Islet precursor cell (in vitro differentiated cells): ENCODE data around the gene CBLN3.
"Not testable (repeated sequence)": the region's sequence is repeated elsewhere in the genome, so short reads cannot be mapped to it uniquely, and the experiment has no call there.

Source experiments
- DNase-seq: peaks from one replicate; pipeline ENCODE4 v3.0.0-alpha.2; 2018

CBLN3 gene

DNA sequence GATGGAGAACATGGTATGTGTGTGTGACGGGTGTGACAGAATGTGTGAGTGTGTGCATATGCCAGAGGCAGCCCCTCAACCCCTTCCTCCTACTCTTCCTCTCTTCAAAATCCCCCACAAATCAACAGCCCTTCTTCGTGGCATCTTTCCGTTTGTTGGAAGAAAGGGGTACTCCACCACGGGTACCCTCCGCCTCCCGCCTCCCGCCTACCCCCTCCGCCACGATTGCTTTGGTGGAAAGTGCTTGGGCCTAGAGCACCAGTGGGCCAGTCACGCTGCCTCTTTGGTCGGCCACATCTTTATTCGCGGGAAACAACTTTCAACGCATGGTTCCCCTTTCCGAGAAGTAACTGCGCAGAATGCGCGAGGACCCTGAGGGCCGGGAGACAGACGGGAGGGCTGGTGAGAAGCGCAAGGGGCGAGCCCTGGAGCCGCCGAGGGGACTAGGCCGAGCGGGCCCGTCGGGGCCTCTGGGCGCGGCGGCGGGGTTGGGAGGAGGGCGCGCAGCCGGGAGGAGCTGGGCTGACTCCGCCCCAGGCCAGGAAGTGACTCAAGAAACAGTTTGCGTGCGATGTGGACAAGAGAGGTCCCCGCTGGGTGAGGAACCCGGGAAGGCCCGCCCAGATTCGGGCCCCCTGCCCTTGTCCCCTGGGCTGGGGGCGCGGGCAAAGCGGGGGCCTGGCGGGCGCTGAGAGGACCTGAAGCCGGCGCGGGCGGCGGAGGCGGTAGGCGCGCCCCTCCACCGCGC lies at the start of gene CBLN3, which contains the start of gene KHNYN:
TSS of gene CBLN3 (minus strand) at position 274 of the 748 bp plus-strand sequence. CDS start 614 bp downstream, outside the sequence.
TSS of gene KHNYN (plus strand) at position 560 of the 748 bp plus-strand sequence. CDS start 777 bp downstream, outside the sequence.
- DNase-seq, result peak; percentile 94

GRCh38 chr14:24475261-24475660 lies 45.8 kb upstream of the CBLN3 start:
- no peak for DNase-seq

DNA sequence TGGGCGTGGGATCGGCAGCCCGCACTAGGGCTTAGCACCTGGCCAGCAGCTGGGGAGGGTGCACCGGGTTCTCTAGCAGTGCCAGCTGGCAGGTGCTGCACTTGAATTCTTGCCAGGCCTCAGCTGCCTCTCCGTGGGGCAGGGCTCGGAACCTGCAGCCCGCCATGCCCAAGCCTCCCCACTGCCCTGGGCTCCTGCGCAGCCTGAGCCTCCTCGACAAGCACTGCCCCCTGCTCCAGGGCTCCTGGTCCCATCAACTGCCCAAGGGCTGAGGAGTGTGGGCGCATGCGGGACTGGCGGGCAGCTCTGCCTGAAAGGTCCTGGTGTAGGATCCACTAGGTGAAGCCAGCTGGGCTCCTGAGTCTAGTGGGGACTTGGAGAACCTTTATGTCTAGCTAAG lies 43.7 kb upstream of the CBLN3 start:
- no peak for DNase-seq

DNA sequence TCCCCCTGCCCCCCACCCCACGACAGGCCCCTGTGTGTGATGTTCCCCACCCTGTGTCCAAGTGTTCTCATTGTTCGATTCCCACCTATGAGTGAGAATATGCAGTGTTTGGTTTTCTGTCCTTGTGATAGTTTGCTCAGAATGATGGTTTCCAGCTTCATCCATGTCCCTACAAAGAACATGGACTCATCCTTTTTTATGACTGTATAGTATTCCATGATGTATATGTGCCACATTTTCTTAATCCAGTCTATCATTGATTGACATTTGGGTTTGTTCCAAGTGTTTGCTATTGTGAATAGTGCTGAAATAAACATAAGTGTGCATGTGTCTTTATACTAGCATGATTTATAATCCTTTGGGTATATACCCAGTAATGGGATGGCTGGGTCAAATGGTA lies 41.0 kb upstream of the CBLN3 start:
- not testable (repeated sequence) for DNase-seq

GRCh38 chr14:24465805-24466204 lies 36.3 kb upstream of the CBLN3 start:
- DNase-seq, result no peak

DNA sequence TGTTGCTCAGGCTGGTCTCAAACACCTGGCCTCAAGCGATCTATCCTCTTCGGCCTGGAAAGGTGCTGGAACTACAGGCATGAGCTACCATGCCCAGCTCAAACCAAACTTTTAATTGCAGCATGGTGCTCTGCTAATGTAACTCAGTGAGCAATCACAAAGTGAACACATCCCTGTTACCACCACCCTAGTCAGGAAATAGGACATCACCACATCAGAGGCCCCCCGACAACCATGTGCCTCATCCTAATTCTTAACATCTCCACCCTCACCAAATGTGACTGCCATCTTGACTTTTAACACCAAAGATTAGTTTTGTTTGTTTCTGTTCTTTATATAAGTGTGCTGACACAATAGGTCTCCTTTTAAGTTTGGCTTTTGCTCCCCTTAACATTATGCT lies 35.9 kb upstream of the CBLN3 start:
- no peak for DNase-seq

- DNase-seq, result no peak
Measured at GRCh38 chr14:24463884-24464785, 34.7 kb upstream of the CBLN3 start.

GRCh38 chr14:24463017-24463883 lies 33.8 kb upstream of the CBLN3 start:
- DNase-seq, result no peak

DNA sequence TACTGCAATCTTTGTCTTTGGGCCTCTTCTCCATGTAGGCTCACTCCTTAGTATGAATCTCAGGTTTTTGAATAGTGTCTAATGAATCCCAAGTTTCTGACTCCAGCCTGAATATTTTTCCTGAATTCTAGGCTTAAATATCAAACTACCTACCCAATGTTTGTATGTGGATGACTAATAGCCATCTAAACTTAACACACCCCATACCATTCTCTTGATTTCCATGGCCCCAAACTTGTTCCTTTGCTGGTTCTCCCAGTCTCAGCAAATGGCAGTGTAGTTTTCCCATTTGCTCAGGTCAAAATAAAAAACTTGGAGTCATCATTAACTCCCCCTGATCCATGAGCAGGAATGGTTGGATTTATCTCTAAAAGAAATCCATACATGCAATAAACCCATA lies 31.9 kb upstream of the CBLN3 start:
- DNase-seq, result no peak

- DNase-seq, result no peak
Measured at GRCh38 chr14:24459331-24459730, 29.9 kb upstream of the CBLN3 start.

DNA sequence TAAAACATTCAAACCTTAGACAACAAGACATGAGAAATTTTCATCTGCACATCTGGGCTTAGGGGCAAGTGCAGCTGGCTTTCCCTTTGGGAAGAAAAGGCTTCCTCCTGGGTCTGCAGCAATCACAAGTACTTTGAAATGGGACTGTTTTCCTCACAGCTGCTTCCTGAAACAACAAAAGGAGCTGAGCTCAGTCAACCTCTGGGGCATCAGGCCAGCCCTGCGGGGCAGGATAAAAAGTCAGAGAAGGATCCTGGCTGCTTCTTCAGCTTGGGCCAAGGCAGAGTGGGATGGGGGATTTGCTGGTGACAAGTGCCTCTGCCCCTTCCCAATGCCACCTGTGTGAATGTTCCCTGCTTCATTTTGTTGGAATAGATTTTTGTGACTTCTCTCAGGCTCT lies 29.3 kb upstream of the CBLN3 start:
- no peak for DNase-seq

GRCh38 chr14:24456980-24457379 lies 27.5 kb upstream of the CBLN3 start:
- no peak for DNase-seq

DNA sequence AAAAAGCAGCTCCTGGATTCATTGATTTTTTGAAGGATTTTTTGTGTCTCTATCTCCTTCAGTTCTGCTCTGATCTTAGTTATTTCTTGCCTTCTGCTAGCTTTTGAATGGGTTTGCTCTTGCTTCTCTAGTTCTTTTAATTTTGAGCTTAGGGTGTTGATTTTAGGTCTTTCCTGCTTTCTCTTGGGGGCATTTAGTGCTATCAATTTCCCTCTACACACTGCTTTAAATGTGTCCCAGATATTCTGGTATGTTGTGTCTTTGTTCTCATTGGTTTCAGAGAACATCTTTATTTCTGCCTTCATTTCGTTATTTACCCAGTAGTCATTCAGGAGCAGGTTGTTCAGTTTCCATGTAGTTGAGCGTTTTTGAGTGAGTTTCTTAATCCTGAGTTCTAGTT lies 21.4 kb upstream of the CBLN3 start:
- DNase-seq, result not testable (repeated sequence)

DNA sequence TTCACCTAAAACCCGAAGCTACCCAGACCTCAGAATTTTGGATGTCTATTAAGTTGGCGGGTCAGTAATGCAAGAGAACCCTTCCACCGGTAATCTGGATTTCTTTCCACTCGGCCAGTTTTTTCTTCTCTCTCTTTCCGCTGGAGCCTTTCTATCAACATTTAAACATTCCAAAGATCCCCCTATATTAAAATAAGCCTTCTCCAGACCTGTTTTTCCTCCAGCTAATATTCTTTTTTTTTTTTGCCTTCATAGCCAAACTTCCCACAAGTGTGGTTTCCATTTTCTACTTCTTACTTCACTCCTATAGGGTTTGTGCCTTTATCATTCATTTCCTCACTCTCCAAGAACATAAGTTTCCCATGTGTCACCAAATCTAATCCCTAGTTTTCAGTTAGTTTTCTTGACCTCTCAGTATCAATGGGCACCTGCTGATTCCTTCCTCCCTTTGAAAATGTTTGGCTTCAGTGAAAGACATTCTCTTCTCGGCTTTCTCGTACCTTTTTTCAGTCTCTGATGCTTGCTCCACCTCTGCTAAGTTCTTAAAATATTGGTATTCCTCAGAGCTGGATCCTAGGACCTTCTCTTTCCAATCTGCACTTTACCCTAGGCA lies 13.7 kb upstream of the CBLN3 start:
- DNase-seq, result no peak

- peak; percentile 99 for DNase-seq
Measured at GRCh38 chr14:24442240-24443052, 13.0 kb upstream of the CBLN3 start, which contains the start of gene SDR39U1. TSS of gene SDR39U1 (minus strand) at chr14:24442776. CDS start at chr14:24442769, 7 bp downstream.

- no peak for DNase-seq
Measured at GRCh38 chr14:24441904-24442239, 12.4 kb upstream of the CBLN3 start.

- no peak for DNase-seq
Measured at GRCh38 chr14:24441485-24441884, 12.0 kb upstream of the CBLN3 start.

- DNase-seq, result no peak
Measured at GRCh38 chr14:24440606-24441399, 11.3 kb upstream of the CBLN3 start.

GRCh38 chr14:24439830-24440605 lies 10.6 kb upstream of the CBLN3 start:
- DNase-seq, result no peak

GRCh38 chr14:24439257-24439656 lies 9.8 kb upstream of the CBLN3 start:
- no peak for DNase-seq
